ENCODE measurements around the gene GASK1A.

- TF ChIP-seq POLR2A (IDR thresholded peaks at IDR 0.05) (no peak), CTCF (IDR thresholded peaks at IDR 0.05) (no peak), EP300 (IDR thresholded peaks at IDR 0.05) (no peak), POLR2AphosphoS5 (IDR thresholded peaks at IDR 0.05) (no peak)
These were observed 30.4 kb downstream of the GASK1A start for GRCh38 chr3:43009547-43009946.
